H9 (cell line): ENCODE results near the gene ZFAND5. TPM values are rescaled to one million over a fixed set of nuclear protein-coding genes. Genes with fewer than 3 reads are reported as not detected.

ENCODE experiments used
- DNase-seq: peaks from one replicate; pipeline ENCODE4 v3.0.0-alpha.2; 2017
- H2AFZ ChIP-seq: one replicate; pipeline ENCODE4 v1.6.1; 2013; ENCODE audit warnings: mild to moderate bottlenecking, low read length, control low read depth, moderate library complexity
- H2AK5ac ChIP-seq: 2 replicates; pipeline ENCODE4 v1.6.1; 2013; ENCODE audit warnings: low read length, control low read depth, mixed read lengths; ENCODE audit not compliant: insufficient read length
- H2BK120ac ChIP-seq: one replicate; pipeline ENCODE4 v1.6.1; 2013; ENCODE audit warnings: low read depth, mild to moderate bottlenecking, low read length, control low read depth, inconsistent platforms; ENCODE audit not compliant: poor library complexity, severe bottlenecking
- H2BK12ac ChIP-seq: 2 replicates; pipeline ENCODE4 v1.6.1; 2013; ENCODE audit warnings: low read length, control low read depth, mixed read lengths, low read depth; ENCODE audit not compliant: insufficient read length
- H2BK15ac ChIP-seq: 2 replicates; pipeline ENCODE4 v1.6.1; 2013; ENCODE audit warnings: low read depth, low read length, control low read depth
- H2BK20ac ChIP-seq: one replicate; pipeline ENCODE4 v1.6.1; 2013; ENCODE audit warnings: low read depth, mild to moderate bottlenecking, low read length, control low read depth, inconsistent platforms; ENCODE audit not compliant: poor library complexity, severe bottlenecking
- H2BK5ac ChIP-seq: 2 replicates; pipeline ENCODE4 v1.6.1; 2013; ENCODE audit warnings: low read length, control low read depth, mixed read lengths; ENCODE audit not compliant: insufficient read length
- H3K14ac ChIP-seq: 2 replicates; pipeline ENCODE4 v1.6.1; 2013; ENCODE audit warnings: low read length, control low read depth; ENCODE audit not compliant: insufficient read depth
- H3K18ac ChIP-seq: 2 replicates; pipeline ENCODE4 v1.6.1; 2013; ENCODE audit warnings: low read depth, mild to moderate bottlenecking, mixed read lengths, low read length, control low read depth; ENCODE audit not compliant: insufficient read length
- H3K23ac ChIP-seq: 2 replicates; pipeline ENCODE4 v1.6.1; 2013; ENCODE audit warnings: low read length, control low read depth, mixed read lengths, low read depth; ENCODE audit not compliant: insufficient read length
- H3K23me2 ChIP-seq: 2 replicates; pipeline ENCODE4 v1.6.1; 2013; ENCODE audit warnings: low read depth, mild to moderate bottlenecking, mixed read lengths, low read length, control low read depth; ENCODE audit not compliant: insufficient read length, poor library complexity, severe bottlenecking
- H3K27ac ChIP-seq: 2 replicates; pipeline ENCODE4 v1.5.1; 2013; ENCODE audit warnings: low read length, control low read depth, mixed read lengths, low read depth; ENCODE audit not compliant: insufficient read length
- H3K27me3 ChIP-seq: 2 replicates; pipeline ENCODE4 v1.6.1; 2013; ENCODE audit warnings: low read length, control low read depth, inconsistent platforms; ENCODE audit not compliant: insufficient read depth
- H3K4ac ChIP-seq: 2 replicates; pipeline ENCODE4 v1.6.1; 2013; ENCODE audit warnings: low read depth, mild to moderate bottlenecking, control low read depth, inconsistent platforms, low read length, moderate library complexity
- H3K4me1 ChIP-seq: 2 replicates; pipeline ENCODE4 v1.6.1; 2013; ENCODE audit warnings: low read length, control low read depth, inconsistent platforms; ENCODE audit not compliant: insufficient read depth
- H3K4me2 ChIP-seq: 2 replicates; pipeline ENCODE4 v1.6.1; 2013; ENCODE audit warnings: low read length, control low read depth, mixed read lengths; ENCODE audit not compliant: insufficient read length, insufficient read depth
- H3K56ac ChIP-seq: 2 replicates; pipeline ENCODE4 v1.6.1; 2013; ENCODE audit warnings: low read depth, mild to moderate bottlenecking, mixed read lengths, low read length, control low read depth; ENCODE audit not compliant: insufficient read length
- H3K79me1 ChIP-seq: 2 replicates; pipeline ENCODE4 v1.6.1; 2013; ENCODE audit warnings: low read depth, mild to moderate bottlenecking, moderate library complexity, low read length, control low read depth, inconsistent platforms; ENCODE audit not compliant: insufficient read depth, poor library complexity, severe bottlenecking
- H3K79me2 ChIP-seq: 2 replicates; pipeline ENCODE4 v1.6.1; 2013; ENCODE audit warnings: low read length, control low read depth, inconsistent platforms; ENCODE audit not compliant: insufficient read depth
- H3K9ac ChIP-seq: 2 replicates; pipeline ENCODE4 v1.6.1; 2013; ENCODE audit warnings: low read length, control low read depth, mixed read lengths; ENCODE audit not compliant: insufficient read length; ENCODE audit errors: extremely low read depth
- H3K9me3 ChIP-seq: one replicate; pipeline ENCODE4 v1.6.1; 2013; ENCODE audit warnings: low read depth, low read length, inconsistent platforms; ENCODE audit not compliant: control insufficient read depth
- H3T11ph ChIP-seq: one replicate; pipeline ENCODE4 v1.6.1; 2013; ENCODE audit warnings: mild to moderate bottlenecking, low read length, control low read depth, inconsistent platforms
- H4K20me1 ChIP-seq: one replicate; pipeline ENCODE4 v1.6.1; 2013; ENCODE audit not compliant: control insufficient read depth, insufficient read length, insufficient read depth
- H4K5ac ChIP-seq: 2 replicates; pipeline ENCODE4 v1.6.1; 2013; ENCODE audit warnings: low read depth, mild to moderate bottlenecking, mixed read lengths, low read length, control low read depth; ENCODE audit not compliant: insufficient read length
- H4K8ac ChIP-seq: replicated peaks from 2 replicates; pipeline ENCODE4 v1.6.1; 2013; ENCODE audit warnings: low read length, control low read depth, mixed read lengths, low read depth; ENCODE audit not compliant: insufficient read length
- H4K91ac ChIP-seq: 2 replicates; pipeline ENCODE4 v1.6.1; 2013; ENCODE audit warnings: low read depth, mild to moderate bottlenecking, moderate library complexity, mixed read lengths, low read length, control low read depth; ENCODE audit not compliant: insufficient read length
- H3K27ac Mint-ChIP-seq, 3 experiments: 2 replicates in 2 of 3; 3 replicates in 1 of 3; pipeline ENCODE4 v1.8.0; 2020 to 2021; ENCODE audit warnings: mixed read lengths in 3 of 3, mild to moderate bottlenecking in 1 of 3, moderate library complexity in 1 of 3
- H3K27me3 Mint-ChIP-seq: 2 replicates; pipeline ENCODE4 v1.8.0; 2021; ENCODE audit warnings: low read depth, mild to moderate bottlenecking, moderate library complexity, mixed read lengths
- H3K36me3 Mint-ChIP-seq, 3 experiments: 2 replicates in 2 of 3; 3 replicates in 1 of 3; pipeline ENCODE4 v1.8.0; 2020 to 2021; ENCODE audit warnings: low read depth in 3 of 3, mixed read lengths in 3 of 3; ENCODE audit not compliant: insufficient read depth in 1 of 3
- H3K4me1 Mint-ChIP-seq, 2 experiments: 2 replicates each; pipeline ENCODE4 v1.8.0; 2020; ENCODE audit warnings: mixed read lengths in 2 of 2
- H3K4me3 Mint-ChIP-seq, 2 experiments: 2 replicates in 1 of 2; 3 replicates in 1 of 2; pipeline ENCODE4 v1.8.0; 2020 to 2021; ENCODE audit warnings: mild to moderate bottlenecking in 2 of 2, mixed read lengths in 2 of 2, moderate library complexity in 1 of 2
- H3K9me3 Mint-ChIP-seq, 2 experiments: 2 replicates in 1 of 2; 3 replicates in 1 of 2; pipeline ENCODE4 v1.8.0; 2020; ENCODE audit warnings: mild to moderate bottlenecking in 2 of 2, mixed read lengths in 2 of 2, moderate library complexity in 1 of 2
- CTCF ChIP-seq: fragments of 200-600 bp; sonication (generic); conservative IDR thresholded peaks from 3 replicates; pipeline ENCODE4 v1.8.0; 2021; ENCODE audit warnings: antibody characterized with exemption, mild to moderate bottlenecking
- WGBS: extraction: QIAGEN DNeasy Blood & Tissue Kit; methylation state at CpG from one replicate; pipeline ENCODE4 v1.1.7; 2013; ENCODE audit warnings: missing lambda C conversion rate, low lambda C conversion rate, mixed read lengths; ENCODE audit not compliant: insufficient read length; ENCODE audit errors: extremely low coverage; 5-methylcytosine and 5-hydroxymethylcytosine counted together
- total RNA-seq: library from RNA; stranded (reverse); gene quantifications from 2 replicates; pipeline ENCODE4 v1.2.1, GENCODE V29; 2021

ZFAND5 gene
- total RNA-seq, 1 experiment from 2014 or later, result 304 TPM

GRCh38 chr9:72324974-72325373, 40.0 kb downstream of the ZFAND5 start:
- Histone ChIP-seq H3K23me2 (no peaks in the 10 kb centered on the region), H3K27me3 (no peaks in the 10 kb centered on the region), H4K20me1 (no peaks in the 10 kb centered on the region), H3K79me2 (no peaks in the 10 kb centered on the region), H3K4me2 (no peak overlapping the region), H3K9ac (no peak overlapping the region), H2AFZ (no peak overlapping the region), H2AK5ac (no peak overlapping the region), H4K8ac (no peak overlapping the region), H2BK5ac (no peak overlapping the region), H3K4ac (no peak overlapping the region), H2BK20ac (no peak overlapping the region), H4K91ac (no peak overlapping the region), H3K23ac (no peak overlapping the region), H3K79me1 (no peaks in the 10 kb centered on the region), H2BK15ac (no peak overlapping the region), H3K4me1 (no peaks in the 10 kb centered on the region), H2BK12ac (no peak overlapping the region), H3K14ac (no peak overlapping the region), H4K5ac (no peak overlapping the region), H3T11ph (no peak overlapping the region), H3K9me3 (peaks cover 17% of the 10 kb centered on the region), H2BK120ac (no peak overlapping the region), H3K56ac (no peak overlapping the region), H3K18ac (no peak overlapping the region), H3K27ac (no peak overlapping the region)
- DNase-seq, result no peak
- H3K9me3 Mint-ChIP-seq, result peaks cover 16% of the 10 kb centered on the region in 2 experiments
- no peaks in the 10 kb centered on the region for H3K27me3 Mint-ChIP-seq
- TF ChIP-seq CTCF, result no peak
- H3K36me3 Mint-ChIP-seq, result peaks cover 0 to 25% (median 20%) of the 10 kb centered on the region in 3 experiments; a peak in 5 of 7 replicates
- H3K4me3 Mint-ChIP-seq, result no peak overlapping the region
- no CpG with 5 or more reads among the region's 3 CpGs for WGBS
- H3K27ac Mint-ChIP-seq, result no peak overlapping the region
- H3K4me1 Mint-ChIP-seq, result no peaks in the 10 kb centered on the region
